SK-N-SH (cell line): ENCODE measurements around the gene HDDC2. TPM values are rescaled to one million over a fixed set of nuclear protein-coding genes. Genes with fewer than 3 reads are reported as not detected.

ENCODE experiments used
- CTCF ChIA-PET: fragments of 300-600, 350-600 bp; formaldehyde crosslinking; extraction: SDS; loops from one replicate; lab custom pipeline; 2021; lab: Yijun Ruan, JAX
- POLR2A ChIA-PET: fragments of 350-600 bp; sonication (Branson Sonifier 250); formaldehyde crosslinking; extraction: SDS; loops from one replicate; lab custom pipeline; 2020; ENCODE audit warnings: antibody characterized with exemption, inconsistent platforms; lab: Yijun Ruan, JAX
- DNase-seq: peaks from one replicate; pipeline ENCODE4 v3.0.0; 2012
- H2AFZ ChIP-seq: fragments of 200-600 bp; sonication (generic); 2 replicates; pipeline ENCODE4 v1.8.1; 2016; ENCODE audit warnings: antibody characterized with exemption, mild to moderate bottlenecking, low read depth
- H3F3A ChIP-seq: fragments of 200-600 bp; sonication (generic); replicated peaks from 2 replicates; pipeline ENCODE3; 2016; ENCODE audit warnings: antibody characterized with exemption, mild to moderate bottlenecking; ENCODE audit not compliant: insufficient read depth
- H3K27ac ChIP-seq, 2 experiments: fragments of 200-500 bp in 1 of 2; fragments of 200-600 bp in 1 of 2; sonication (Bioruptor generic) in 1 of 2; sonication (generic), shearing (Covaris generic) in 1 of 2; 2 replicates each; pipeline versions ENCODE4 v1.5.1 to v1.6.1; 2014 to 2016; ENCODE audit warnings: low read depth in 2 of 2, inconsistent platforms in 1 of 2, low read length in 1 of 2, mild to moderate bottlenecking in 1 of 2, mixed read lengths in 1 of 2
- H3K27me3 ChIP-seq: fragments of 200-600 bp; sonication (generic), shearing (Covaris generic); 2 replicates; pipeline ENCODE4 v1.6.1; 2016; ENCODE audit warnings: mixed run types; ENCODE audit not compliant: insufficient read depth
- H3K36me3 ChIP-seq, 2 experiments: fragments of 200-500 bp in 1 of 2; fragments of 200-600 bp in 1 of 2; sonication (Bioruptor generic) in 1 of 2; sonication (generic) in 1 of 2; replicated peaks in 1 of 2; 2 replicates each; pipeline versions ENCODE3 to v1.5.1; 2014 to 2016; ENCODE audit warnings: low read length in 1 of 2, mild to moderate bottlenecking in 1 of 2; ENCODE audit not compliant: insufficient read depth in 2 of 2, control insufficient read depth in 1 of 2
- H3K4me1 ChIP-seq, 2 experiments: fragments of 200-500 bp in 1 of 2; fragments of 200-600 bp in 1 of 2; sonication (Bioruptor generic) in 1 of 2; sonication (generic), shearing (Covaris generic) in 1 of 2; 2 replicates each; pipeline versions ENCODE4 v1.5.1 to v1.6.1; 2014 to 2016; ENCODE audit warnings: low read depth in 1 of 2, low read length in 1 of 2, mixed run types in 1 of 2; ENCODE audit not compliant: insufficient read depth in 2 of 2, control insufficient read depth in 1 of 2
- H3K4me2 ChIP-seq: fragments of 200-600 bp; sonication (generic), shearing (Covaris generic); 2 replicates; pipeline ENCODE4 v1.6.1; 2017; ENCODE audit warnings: mixed run types
- H3K4me3 ChIP-seq, 2 experiments: fragments of 200-500 bp in 1 of 2; fragments of 200-600 bp in 1 of 2; sonication (Bioruptor generic) in 1 of 2; sonication (generic), shearing (Covaris generic) in 1 of 2; 2 replicates each; pipeline versions ENCODE4 v1.5.1 to v1.8.1; 2014 to 2016; ENCODE audit warnings: low read depth in 2 of 2, inconsistent platforms in 1 of 2, low read length in 1 of 2, mild to moderate bottlenecking in 1 of 2, mixed read lengths in 1 of 2, moderate library complexity in 1 of 2
- H3K79me2 ChIP-seq: fragments of 200-600 bp; sonication (generic); 2 replicates; pipeline ENCODE4 v1.8.1; 2017; ENCODE audit warnings: mild to moderate bottlenecking; ENCODE audit not compliant: insufficient read depth
- H3K9ac ChIP-seq: fragments of 200-600 bp; sonication (generic); 2 replicates; pipeline ENCODE4 v1.6.1; 2017; ENCODE audit warnings: mixed run types
- H3K9me2 ChIP-seq: fragments of 200-600 bp; sonication (generic); 2 replicates; pipeline ENCODE4 v1.6.1; 2017; ENCODE audit warnings: mixed run types
- H3K9me3 ChIP-seq: fragments of 200-600 bp; sonication (generic); 2 replicates; pipeline ENCODE4 v1.6.1; 2017; ENCODE audit warnings: mixed run types, mild to moderate bottlenecking, moderate library complexity
- H4K20me1 ChIP-seq: fragments of 200-600 bp; sonication (generic); 2 replicates; pipeline ENCODE4 v1.6.1; 2017; ENCODE audit warnings: mild to moderate bottlenecking, mixed run types; ENCODE audit not compliant: insufficient read depth
- CHD2 ChIP-seq: fragments of 150-350 bp; IDR thresholded peaks from 2 replicates; pipeline ENCODE4 v1.6.1; 2018; ENCODE audit warnings: low read length; ENCODE audit not compliant: partially characterized antibody
- ELF1 ChIP-seq: IDR thresholded peaks from 2 replicates; pipeline ENCODE4 v1.4.0; 2012
- EP300 ChIP-seq, 2 experiments: IDR thresholded peaks; 2 replicates each; pipeline versions ENCODE4 v1.4.0 to v1.6.1; 2012; ENCODE audit warnings: borderline replicate concordance in 1 of 2, low read depth in 1 of 2, low read length in 1 of 2
- FOXM1 ChIP-seq: IDR thresholded peaks from 2 replicates; pipeline ENCODE4 v1.4.0; 2012; ENCODE audit warnings: low read depth, mild to moderate bottlenecking
- GABPA ChIP-seq: IDR thresholded peaks from 2 replicates; pipeline ENCODE4 v1.4.0; 2012; ENCODE audit warnings: low read depth, mild to moderate bottlenecking
- MEF2A ChIP-seq: IDR thresholded peaks from 2 replicates; pipeline ENCODE4 v1.4.0; 2012; ENCODE audit warnings: low read depth, borderline replicate concordance
- NRF1 ChIP-seq: IDR thresholded peaks from 2 replicates; pipeline ENCODE4 v1.6.1; 2012; ENCODE audit warnings: low read depth, mild to moderate bottlenecking, low read length
- RAD21 ChIP-seq: IDR thresholded peaks from 2 replicates; pipeline ENCODE4 v1.6.1; 2012; ENCODE audit warnings: mild to moderate bottlenecking, low read length
- RCOR1 ChIP-seq: fragments of 150-350 bp; IDR thresholded peaks from 2 replicates; pipeline ENCODE4 v1.6.1; 2017; ENCODE audit warnings: antibody characterized with exemption, low read length
- RFX5 ChIP-seq: IDR thresholded peaks from 2 replicates; pipeline ENCODE4 v1.6.1; 2012; ENCODE audit warnings: mild to moderate bottlenecking, improper control_type of control experiment, low read length
- SIN3A ChIP-seq: IDR thresholded peaks from 2 replicates; pipeline ENCODE4 v1.6.1; 2012; ENCODE audit warnings: low read depth, mild to moderate bottlenecking, low read length, moderate library complexity, borderline replicate concordance
- SMC3 ChIP-seq: IDR thresholded peaks from 2 replicates; pipeline ENCODE4 v1.6.1; 2012; ENCODE audit warnings: low read depth, low read length, improper control_type of control experiment
- TAF1 ChIP-seq: IDR thresholded peaks from 2 replicates; pipeline ENCODE4 v1.6.1; 2012; ENCODE audit warnings: low read depth, mild to moderate bottlenecking, low read length, moderate library complexity, borderline replicate concordance
- TEAD4 ChIP-seq: IDR thresholded peaks from 2 replicates; pipeline ENCODE4 v1.4.0; 2012; ENCODE audit warnings: mild to moderate bottlenecking, borderline replicate concordance; ENCODE audit not compliant: insufficient read depth
- WGBS: methylation state at CpG from one replicate; pipeline ENCODE4 v1.1.6; 2017; ENCODE audit warnings: low lambda C conversion rate; 5-methylcytosine and 5-hydroxymethylcytosine counted together
- polyA plus RNA-seq, 3 experiments: library from polyadenylated mRNA; depleted of rRNA; stranded (reverse); fragments of >200 nt; gene quantifications; 2 replicates each; pipeline ENCODE4 v1.2.3, GENCODE V29; 2012
- TF ChIP-seq, protein P1 (sequence below): IDR thresholded peaks from 2 replicates; pipeline ENCODE4 v1.4.0; 2012; ENCODE audit warnings: low read depth, borderline replicate concordance
- TF ChIP-seq, protein P2 (sequence below): IDR thresholded peaks from 2 replicates; pipeline ENCODE4 v1.4.0; 2012; ENCODE audit warnings: low read depth, borderline replicate concordance
- TF ChIP-seq, protein P3 (sequence below): IDR thresholded peaks from 2 replicates; pipeline ENCODE4 v1.6.1; 2012; ENCODE audit warnings: mild to moderate bottlenecking, low read depth, low read length, moderate library complexity
- TF ChIP-seq, protein P4 (sequence below): IDR thresholded peaks from 2 replicates; pipeline ENCODE4 v1.4.0; 2012; ENCODE audit warnings: low read depth

HDDC2 gene
- polyA plus RNA-seq, 1 of the 3 experiments (the other 2 are of a cell fraction): 85.5 TPM

DNA sequence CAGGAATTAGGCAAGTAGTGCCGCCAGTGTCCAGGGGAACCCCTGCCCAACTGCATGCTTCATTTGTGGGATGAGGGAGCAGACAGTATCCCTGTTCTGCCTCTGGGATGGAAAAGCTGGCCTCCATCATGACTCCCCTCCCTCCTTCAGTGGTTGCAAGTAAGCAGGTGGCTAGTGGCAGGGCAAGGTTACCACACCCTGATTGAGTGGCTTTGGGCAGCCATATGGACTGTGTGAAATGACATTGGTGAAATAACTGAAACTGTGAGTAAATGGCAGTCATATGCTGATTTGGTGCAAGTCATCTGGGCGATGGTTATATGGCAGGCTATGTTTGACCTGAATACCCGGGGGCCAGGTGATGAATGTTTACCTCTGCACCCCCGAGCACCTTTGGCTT lies 33.0 kb downstream of the HDDC2 start:
- ChIA-PET POLR2A (no interaction called here), CTCF (interaction anchor here (1.0 kb wide), 1 partner anchor 115 kb away, joined by 3 read pairs; the partner anchor contains the start of gene TPD52L1)
- DNase-seq: no peak
- Histone ChIP-seq H3K4me1 (no peaks in the 10 kb centered on the region), H3K9me2 (no peaks in the 10 kb centered on the region), H3F3A (no peaks in the 10 kb centered on the region), H3K9ac (no peak overlapping the region), H3K27me3 (no peaks in the 10 kb centered on the region), H2AFZ (no peak overlapping the region), H3K4me3 (no peak overlapping the region), H3K79me2 (no peaks in the 10 kb centered on the region), H3K36me3 (peaks cover 0 to 2% of the 10 kb centered on the region in 2 experiments), H3K27ac (no peak overlapping the region), H3K9me3 (no peaks in the 10 kb centered on the region), H3K4me2 (no peak overlapping the region), H4K20me1 (no peaks in the 10 kb centered on the region)
- WGBS: 53% methylated on average over 4 of the region's 4 CpGs
- no peak for TF ChIP-seq SMC3
- TF ChIP-seq, protein P1, sequence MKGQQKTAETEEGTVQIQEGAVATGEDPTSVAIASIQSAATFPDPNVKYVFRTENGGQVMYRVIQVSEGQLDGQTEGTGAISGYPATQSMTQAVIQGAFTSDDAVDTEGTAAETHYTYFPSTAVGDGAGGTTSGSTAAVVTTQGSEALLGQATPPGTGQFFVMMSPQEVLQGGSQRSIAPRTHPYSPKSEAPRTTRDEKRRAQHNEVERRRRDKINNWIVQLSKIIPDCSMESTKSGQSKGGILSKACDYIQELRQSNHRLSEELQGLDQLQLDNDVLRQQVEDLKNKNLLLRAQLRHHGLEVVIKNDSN: no peak
- no peak for TF ChIP-seq SIN3A
- TF ChIP-seq NRF1: no peak
- TF ChIP-seq CHD2: no peak
- no peak for TF ChIP-seq MEF2A
- TF ChIP-seq, protein P2, sequence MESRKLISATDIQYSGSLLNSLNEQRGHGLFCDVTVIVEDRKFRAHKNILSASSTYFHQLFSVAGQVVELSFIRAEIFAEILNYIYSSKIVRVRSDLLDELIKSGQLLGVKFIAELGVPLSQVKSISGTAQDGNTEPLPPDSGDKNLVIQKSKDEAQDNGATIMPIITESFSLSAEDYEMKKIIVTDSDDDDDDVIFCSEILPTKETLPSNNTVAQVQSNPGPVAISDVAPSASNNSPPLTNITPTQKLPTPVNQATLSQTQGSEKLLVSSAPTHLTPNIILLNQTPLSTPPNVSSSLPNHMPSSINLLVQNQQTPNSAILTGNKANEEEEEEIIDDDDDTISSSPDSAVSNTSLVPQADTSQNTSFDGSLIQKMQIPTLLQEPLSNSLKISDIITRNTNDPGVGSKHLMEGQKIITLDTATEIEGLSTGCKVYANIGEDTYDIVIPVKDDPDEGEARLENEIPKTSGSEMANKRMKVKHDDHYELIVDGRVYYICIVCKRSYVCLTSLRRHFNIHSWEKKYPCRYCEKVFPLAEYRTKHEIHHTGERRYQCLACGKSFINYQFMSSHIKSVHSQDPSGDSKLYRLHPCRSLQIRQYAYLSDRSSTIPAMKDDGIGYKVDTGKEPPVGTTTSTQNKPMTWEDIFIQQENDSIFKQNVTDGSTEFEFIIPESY: no peak
- no peak for TF ChIP-seq ELF1
- no peak for TF ChIP-seq RAD21

DNA sequence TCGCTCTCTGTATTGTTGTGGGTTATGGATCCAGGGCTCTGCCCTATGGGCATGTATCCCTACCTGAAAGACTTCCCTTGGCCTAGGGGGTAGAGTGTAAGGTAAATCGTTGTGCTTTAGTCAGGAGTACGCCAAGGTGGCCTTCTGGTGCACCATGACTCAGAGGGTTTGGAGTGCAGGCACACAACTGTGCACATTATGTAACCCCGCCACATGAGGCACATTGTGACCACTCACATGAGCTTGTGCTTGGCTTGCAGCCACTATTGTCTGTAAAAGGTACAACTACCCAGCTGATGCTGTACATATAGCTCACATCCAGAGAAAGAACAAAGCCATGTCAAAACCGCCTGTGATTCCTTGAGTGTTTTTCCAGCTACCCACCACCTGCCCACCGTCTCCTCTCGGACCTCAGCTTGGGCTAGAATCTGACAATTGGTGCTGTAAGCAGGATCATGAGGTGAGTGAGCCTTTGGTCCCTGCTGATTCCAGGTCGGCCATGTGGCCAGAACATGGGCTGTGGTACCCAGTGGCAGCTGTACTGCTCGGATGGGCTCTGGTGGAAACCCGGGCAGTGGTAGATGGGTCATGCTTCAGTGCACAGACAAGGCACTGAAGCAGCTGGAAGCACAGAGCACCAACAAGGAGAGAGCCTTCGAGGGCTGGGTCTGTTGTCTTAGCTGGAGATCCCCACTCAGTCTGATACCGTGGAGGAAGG lies 33.8 kb downstream of the HDDC2 start:
- H3K4me3 ChIP-seq: no peak overlapping the region
- WGBS: 86% methylated on average over 10 of the region's 12 CpGs
- H3K4me1 ChIP-seq: no peaks in the 10 kb centered on the region
- DNase-seq: no peak
- ChIA-PET POLR2A (no interaction called here), CTCF (interaction anchor here (0.7 to 1.0 kb wide), 2 partner anchors 9 to 114 kb away, joined by 3 read pairs; partner anchors contain the start of gene TPD52L1)
- H3F3A ChIP-seq: no peaks in the 10 kb centered on the region
- no peak overlapping the region for H3K27ac ChIP-seq
- H3K27me3 ChIP-seq: no peaks in the 10 kb centered on the region
- H3K4me2 ChIP-seq: no peak overlapping the region
- peaks cover 0 to 2% of the 10 kb centered on the region in 2 experiments for H3K36me3 ChIP-seq
- H2AFZ ChIP-seq: no peak overlapping the region
- H3K9me2 ChIP-seq: no peaks in the 10 kb centered on the region
- no peaks in the 10 kb centered on the region for H3K9me3 ChIP-seq
- H3K79me2 ChIP-seq: no peaks in the 10 kb centered on the region
- no peaks in the 10 kb centered on the region for H4K20me1 ChIP-seq
- no peak overlapping the region for H3K9ac ChIP-seq
- TF ChIP-seq, protein P3, sequence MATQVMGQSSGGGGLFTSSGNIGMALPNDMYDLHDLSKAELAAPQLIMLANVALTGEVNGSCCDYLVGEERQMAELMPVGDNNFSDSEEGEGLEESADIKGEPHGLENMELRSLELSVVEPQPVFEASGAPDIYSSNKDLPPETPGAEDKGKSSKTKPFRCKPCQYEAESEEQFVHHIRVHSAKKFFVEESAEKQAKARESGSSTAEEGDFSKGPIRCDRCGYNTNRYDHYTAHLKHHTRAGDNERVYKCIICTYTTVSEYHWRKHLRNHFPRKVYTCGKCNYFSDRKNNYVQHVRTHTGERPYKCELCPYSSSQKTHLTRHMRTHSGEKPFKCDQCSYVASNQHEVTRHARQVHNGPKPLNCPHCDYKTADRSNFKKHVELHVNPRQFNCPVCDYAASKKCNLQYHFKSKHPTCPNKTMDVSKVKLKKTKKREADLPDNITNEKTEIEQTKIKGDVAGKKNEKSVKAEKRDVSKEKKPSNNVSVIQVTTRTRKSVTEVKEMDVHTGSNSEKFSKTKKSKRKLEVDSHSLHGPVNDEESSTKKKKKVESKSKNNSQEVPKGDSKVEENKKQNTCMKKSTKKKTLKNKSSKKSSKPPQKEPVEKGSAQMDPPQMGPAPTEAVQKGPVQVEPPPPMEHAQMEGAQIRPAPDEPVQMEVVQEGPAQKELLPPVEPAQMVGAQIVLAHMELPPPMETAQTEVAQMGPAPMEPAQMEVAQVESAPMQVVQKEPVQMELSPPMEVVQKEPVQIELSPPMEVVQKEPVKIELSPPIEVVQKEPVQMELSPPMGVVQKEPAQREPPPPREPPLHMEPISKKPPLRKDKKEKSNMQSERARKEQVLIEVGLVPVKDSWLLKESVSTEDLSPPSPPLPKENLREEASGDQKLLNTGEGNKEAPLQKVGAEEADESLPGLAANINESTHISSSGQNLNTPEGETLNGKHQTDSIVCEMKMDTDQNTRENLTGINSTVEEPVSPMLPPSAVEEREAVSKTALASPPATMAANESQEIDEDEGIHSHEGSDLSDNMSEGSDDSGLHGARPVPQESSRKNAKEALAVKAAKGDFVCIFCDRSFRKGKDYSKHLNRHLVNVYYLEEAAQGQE: no peak
- TF ChIP-seq FOXM1 (no peak), NRF1 (no peak), RFX5 (no peak), TEAD4 (no peak), SMC3 (no peak), GABPA (no peak), SIN3A (no peak), EP300 (IDR thresholded peaks at IDR 0.05; ENCODE audit: borderline replicate concordance in 1 of 2, low read depth in 1 of 2, low read length in 1 of 2) (no peak), RCOR1 (no peak), TAF1 (no peak)
- TF ChIP-seq, protein P2: no peak
- TF ChIP-seq, protein P4, sequence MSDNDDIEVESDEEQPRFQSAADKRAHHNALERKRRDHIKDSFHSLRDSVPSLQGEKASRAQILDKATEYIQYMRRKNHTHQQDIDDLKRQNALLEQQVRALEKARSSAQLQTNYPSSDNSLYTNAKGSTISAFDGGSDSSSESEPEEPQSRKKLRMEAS: no peak
